LNCaP clone FGC (cell line): ENCODE results near the gene SMIM1.

Experiments
- DNase-seq: peaks from one replicate; pipeline ENCODE4 v3.0.0-alpha.2; 2011; ENCODE audit warnings: low read depth
- H3K4me3 ChIP-seq: 2 replicates; pipeline ENCODE4 v1.5.1; 2011; ENCODE audit warnings: mild to moderate bottlenecking, low read depth, low read length, control low read depth
- CTCF ChIP-seq: IDR thresholded peaks from 2 replicates; pipeline ENCODE4 v1.5.1; 2012; ENCODE audit warnings: mild to moderate bottlenecking; ENCODE audit not compliant: control insufficient read depth, insufficient read depth; ENCODE audit errors: extremely low read depth

The SMIM1 gene

GRCh38 chr1:3740042-3740441 is 32.5 kb upstream of the SMIM1 start:
- no peak overlapping the region for H3K4me3 ChIP-seq
- TF ChIP-seq CTCF = no peak
- DNase-seq = no peak

- DNase-seq = no peak
- no peak overlapping the region for H3K4me3 ChIP-seq
- no peak for TF ChIP-seq CTCF
These were observed 31.8 kb upstream of the SMIM1 start for GRCh38 chr1:3740752-3741151.

- no peak for TF ChIP-seq CTCF
- no peak for DNase-seq
- H3K4me3 ChIP-seq = no peak overlapping the region
These were observed 30.7 kb upstream of the SMIM1 start for GRCh38 chr1:3741566-3742438.

GRCh38 chr1:3742439-3743298 is 29.9 kb upstream of the SMIM1 start:
- DNase-seq = no peak
- H3K4me3 ChIP-seq = no peak overlapping the region
- TF ChIP-seq CTCF = no peak

- no peak overlapping the region for H3K4me3 ChIP-seq
- no peak for DNase-seq
- TF ChIP-seq CTCF = no peak
These were observed 29.1 kb upstream of the SMIM1 start for GRCh38 chr1:3743421-3743820.

GRCh38 chr1:3743826-3744225 is 28.7 kb upstream of the SMIM1 start:
- peak; percentile 8 for DNase-seq
- H3K4me3 ChIP-seq = no peak overlapping the region
- no peak for TF ChIP-seq CTCF
